Measurements from ENCODE around the gene MLH3.
"Not testable (repeated sequence)": the region's sequence is repeated elsewhere in the genome, so short reads cannot be mapped to it uniquely, and the experiment has no call there.

Gene MLH3

GRCh38 chr14:75025082-75025481 is 26.2 kb downstream of the MLH3 start:
- no peak for DNase-seq (ENCODE audit: low spot score)

- no peak for DNase-seq (ENCODE audit: low spot score)
Measured at GRCh38 chr14:75023108-75023507, 28.2 kb downstream of the MLH3 start.

GRCh38 chr14:75022655-75023054 is 28.6 kb downstream of the MLH3 start:
- DNase-seq (ENCODE audit: low spot score), result peak; percentile 29

GRCh38 chr14:75018694-75019093 is 32.6 kb downstream of the MLH3 start:
- no peak for DNase-seq (ENCODE audit: low spot score)

- no peak for DNase-seq (ENCODE audit: low spot score)
Measured at GRCh38 chr14:75016815-75017214, 34.5 kb downstream of the MLH3 start.

- DNase-seq (ENCODE audit: low spot score), result no peak
Measured at GRCh38 chr14:75015496-75015895, 35.8 kb downstream of the MLH3 start.

- no peak for DNase-seq (ENCODE audit: low spot score)
Measured at GRCh38 chr14:75013290-75013689, 38.0 kb downstream of the MLH3 start.

GRCh38 chr14:75011356-75011994 is 39.8 kb downstream of the MLH3 start:
- DNase-seq (ENCODE audit: low spot score), result no peak

GRCh38 chr14:75010472-75011093 is 40.7 kb downstream of the MLH3 start:
- DNase-seq (ENCODE audit: low spot score), result no peak

- no peak for DNase-seq (ENCODE audit: low spot score)
Measured at GRCh38 chr14:75009176-75009575, 42.1 kb downstream of the MLH3 start.

GRCh38 chr14:75005357-75005756 is 45.9 kb downstream of the MLH3 start:
- no peak for DNase-seq (ENCODE audit: low spot score)

GRCh38 chr14:75003250-75004027 is 47.8 kb downstream of the MLH3 start:
- peak; percentile 9 for DNase-seq (ENCODE audit: low spot score)

GRCh38 chr14:75002392-75003249 is 48.6 kb downstream of the MLH3 start, which contains the start of gene EIF2B2:
TSS of gene EIF2B2 (plus strand) at chr14:75002921. CDS start at chr14:75002991, 70 bp downstream.
- peak; percentile 95 for DNase-seq (ENCODE audit: low spot score)

GRCh38 chr14:75001899-75002298 is 49.4 kb downstream of the MLH3 start:
- no peak for DNase-seq (ENCODE audit: low spot score)

- no peak for DNase-seq (ENCODE audit: low spot score)
Measured at GRCh38 chr14:75001261-75001660, 50.0 kb downstream of the MLH3 start.

- DNase-seq (ENCODE audit: low spot score), result not testable (repeated sequence)
Measured at GRCh38 chr14:74995781-74996180, 55.5 kb downstream of the MLH3 start.

- DNase-seq (ENCODE audit: low spot score), result not testable (repeated sequence)
Measured at GRCh38 chr14:74994182-74994581, 57.1 kb downstream of the MLH3 start.

GRCh38 chr14:74988993-74989392 is 62.3 kb downstream of the MLH3 start:
- no peak for DNase-seq (ENCODE audit: low spot score)

GRCh38 chr14:74988131-74988530 is 63.1 kb downstream of the MLH3 start:
- DNase-seq (ENCODE audit: low spot score), result no peak

GRCh38 chr14:74985806-74986205 is 65.5 kb downstream of the MLH3 start:
- DNase-seq (ENCODE audit: low spot score), result no peak

- no peak for DNase-seq (ENCODE audit: low spot score)
Measured at GRCh38 chr14:74985028-74985310, 66.3 kb downstream of the MLH3 start.
